Esophagus muscularis mucosa (tissue), 4 donors: ENCODE results near the gene DHCR24. TPM values are rescaled to one million over a fixed set of nuclear protein-coding genes. Genes with fewer than 3 reads are reported as not detected.

Experiments used
- DNase-seq: peaks from one replicate; pipeline ENCODE4 v3.0.0-alpha.2; 2017; ENCODE audit errors: extremely low spot score
- H3K27ac ChIP-seq, 4 donors: fragments of 200-600 bp; sonication (generic); replicated peaks in 1 of 4; 1 replicate in 3 of 4; 2 replicates in 1 of 4; pipeline ENCODE4 v1.5.1; 2016 to 2019; ENCODE audit warnings: mild to moderate bottlenecking in 1 of 4
- H3K27me3 ChIP-seq, 4 donors: fragments of 200-600 bp; sonication (generic); one replicate each; pipeline versions ENCODE4 v1.5.1 to v1.6.0; 2016 to 2019
- H3K36me3 ChIP-seq, 4 donors: fragments of 200-600 bp; sonication (generic); one replicate each; pipeline ENCODE4 v1.5.1; 2016 to 2019
- H3K4me1 ChIP-seq, 4 donors: fragments of 200-600 bp; sonication (generic); one replicate each; pipeline ENCODE4 v1.5.1; 2016 to 2019
- H3K4me3 ChIP-seq, 4 donors: fragments of 200-600 bp; sonication (generic); 1 replicate in 2 of 4; 2 replicates in 2 of 4; pipeline ENCODE4 v1.5.1; 2016 to 2019; ENCODE audit warnings: mild to moderate bottlenecking in 4 of 4, moderate library complexity in 1 of 4
- H3K9me3 ChIP-seq, 4 donors: fragments of 200-600 bp; sonication (generic); 1 replicate in 3 of 4; 2 replicates in 1 of 4; pipeline ENCODE4 v1.5.1; 2016 to 2019
- CTCF ChIP-seq, 3 experiments: fragments of 200-600 bp in 2 of 3; fragments of 450-650 bp in 1 of 3; sonication (generic) in 2 of 3; IDR thresholded peaks; one replicate each; pipeline ENCODE4 v1.5.1; 2017 to 2019; ENCODE audit warnings: antibody characterized with exemption in 3 of 3, mild to moderate bottlenecking in 2 of 3, moderate library complexity in 1 of 3
- EP300 ChIP-seq: sonication (generic); formaldehyde crosslinking; IDR thresholded peaks from one replicate; pipeline ENCODE4 v1.6.1; 2017; ENCODE audit warnings: antibody characterized with exemption
- POLR2A ChIP-seq: fragments of 450-650 bp; IDR thresholded peaks from one replicate; pipeline ENCODE4 v1.6.1; 2017; ENCODE audit warnings: antibody characterized with exemption, moderate library complexity, mild to moderate bottlenecking, low read depth
- POLR2AphosphoS5 ChIP-seq, 2 donors: sonication (generic); formaldehyde crosslinking; IDR thresholded peaks; one replicate each; pipeline ENCODE4 v1.6.1; 2017; ENCODE audit warnings: antibody characterized with exemption in 2 of 2
- WGBS: methylation state at CpG from one replicate; pipeline ENCODE4 v1.1.5; 2018; 5-methylcytosine and 5-hydroxymethylcytosine counted together
- intact Hi-C: fragments of 100-400 bp; cut with DNase I; formaldehyde crosslinking; loops from one replicate; pipeline ENCODE4 v1.15.1; 2023
- total RNA-seq, 4 donors: library from RNA; depleted of rRNA; stranded (reverse); fragments of >200 nt; gene quantifications; one replicate each; pipeline versions ENCODE4 v1.1.0 to v1.2.1, GENCODE V29; 2016

DHCR24 gene
- total RNA-seq, 4 donors from 2014 or later, result 10.8 to 16.1 (median 13.1) TPM

GRCh38 chr1:54853096-54853792 is 33.8 kb downstream of the DHCR24 start:
- TF ChIP-seq CTCF (IDR thresholded peaks at IDR 0.05) (no peak), EP300 (no peak), POLR2A (no peak), POLR2AphosphoS5 (IDR thresholded peaks at IDR 0.05) (no peak)
- Histone ChIP-seq H3K27me3 (no peaks in the 10 kb centered on the region), H3K9me3 (no peaks in the 10 kb centered on the region), H3K4me3 (no peak overlapping the region), H3K4me1 (peaks cover 0 to 13% (median 4%) of the 10 kb centered on the region in 4 donors), H3K36me3 (peaks cover 0 to 29% (median 6%) of the 10 kb centered on the region in 4 donors), H3K27ac (no peak overlapping the region)
- no peak for DNase-seq
- WGBS, result 88% methylated on average over 9 of the region's 9 CpGs
- intact Hi-C loops, result no loop called here

- no peak overlapping the region for H3K27ac ChIP-seq
- intact Hi-C loops, result no loop called here
- peaks cover 0 to 4% (median 0%) of the 10 kb centered on the region in 4 donors for H3K9me3 ChIP-seq
- no peak overlapping the region for H3K4me3 ChIP-seq
- DNase-seq, result no peak
- peaks cover 0 to 13% (median 4%) of the 10 kb centered on the region in 4 donors for H3K4me1 ChIP-seq
- 73% methylated on average over 17 of the region's 17 CpGs for WGBS
- peaks cover 0 to 29% (median 6%) of the 10 kb centered on the region in 4 donors for H3K36me3 ChIP-seq
- TF ChIP-seq POLR2AphosphoS5 (IDR thresholded peaks at IDR 0.05) (no peak), CTCF (IDR thresholded peaks at IDR 0.05) (no peak), EP300 (no peak), POLR2A (no peak)
- H3K27me3 ChIP-seq, result no peaks in the 10 kb centered on the region
These were observed 35.0 kb downstream of the DHCR24 start for GRCh38 chr1:54851936-54852524.

GRCh38 chr1:54851406-54851805 is 35.6 kb downstream of the DHCR24 start:
- Histone ChIP-seq H3K27ac (peak overlapping the region; percentile 7 to 60 (median 22)), H3K36me3 (peaks cover 0 to 29% (median 6%) of the 10 kb centered on the region in 4 donors), H3K27me3 (no peaks in the 10 kb centered on the region), H3K4me1 (peaks cover 0 to 13% (median 4%) of the 10 kb centered on the region in 4 donors), H3K9me3 (peaks cover 0 to 4% (median 0%) of the 10 kb centered on the region in 4 donors), H3K4me3 (no peak overlapping the region)
- no peak for DNase-seq
- intact Hi-C loops, result no loop called here
- TF ChIP-seq CTCF (IDR thresholded peaks at IDR 0.05), result no peak
- no peak for TF ChIP-seq POLR2AphosphoS5 (IDR thresholded peaks at IDR 0.05)
- no peak for TF ChIP-seq EP300
- TF ChIP-seq POLR2A, result no peak
- WGBS, result 97% methylated on average over 7 of the region's 9 CpGs

- Histone ChIP-seq H3K27me3 (no peaks in the 10 kb centered on the region), H3K36me3 (peaks cover 0 to 29% (median 6%) of the 10 kb centered on the region in 4 donors), H3K4me1 (peaks cover 0 to 13% (median 4%) of the 10 kb centered on the region in 4 donors), H3K27ac (peak overlapping the region in 2 of 4 donors; percentile 35 to 60), H3K4me3 (no peak overlapping the region), H3K9me3 (peaks cover 0 to 4% (median 0%) of the 10 kb centered on the region in 4 donors)
- intact Hi-C loops, result no loop called here
- no peak for DNase-seq
- 80% methylated on average over 9 of the region's 9 CpGs for WGBS
- TF ChIP-seq CTCF (IDR thresholded peaks at IDR 0.05) (no peak), POLR2AphosphoS5 (IDR thresholded peaks at IDR 0.05) (peak; percentile 27 to 32)
These were observed 36.3 kb downstream of the DHCR24 start for GRCh38 chr1:54850737-54851136.
